ENCODE measurements around the gene MEG3.

The MEG3 gene

DNA sequence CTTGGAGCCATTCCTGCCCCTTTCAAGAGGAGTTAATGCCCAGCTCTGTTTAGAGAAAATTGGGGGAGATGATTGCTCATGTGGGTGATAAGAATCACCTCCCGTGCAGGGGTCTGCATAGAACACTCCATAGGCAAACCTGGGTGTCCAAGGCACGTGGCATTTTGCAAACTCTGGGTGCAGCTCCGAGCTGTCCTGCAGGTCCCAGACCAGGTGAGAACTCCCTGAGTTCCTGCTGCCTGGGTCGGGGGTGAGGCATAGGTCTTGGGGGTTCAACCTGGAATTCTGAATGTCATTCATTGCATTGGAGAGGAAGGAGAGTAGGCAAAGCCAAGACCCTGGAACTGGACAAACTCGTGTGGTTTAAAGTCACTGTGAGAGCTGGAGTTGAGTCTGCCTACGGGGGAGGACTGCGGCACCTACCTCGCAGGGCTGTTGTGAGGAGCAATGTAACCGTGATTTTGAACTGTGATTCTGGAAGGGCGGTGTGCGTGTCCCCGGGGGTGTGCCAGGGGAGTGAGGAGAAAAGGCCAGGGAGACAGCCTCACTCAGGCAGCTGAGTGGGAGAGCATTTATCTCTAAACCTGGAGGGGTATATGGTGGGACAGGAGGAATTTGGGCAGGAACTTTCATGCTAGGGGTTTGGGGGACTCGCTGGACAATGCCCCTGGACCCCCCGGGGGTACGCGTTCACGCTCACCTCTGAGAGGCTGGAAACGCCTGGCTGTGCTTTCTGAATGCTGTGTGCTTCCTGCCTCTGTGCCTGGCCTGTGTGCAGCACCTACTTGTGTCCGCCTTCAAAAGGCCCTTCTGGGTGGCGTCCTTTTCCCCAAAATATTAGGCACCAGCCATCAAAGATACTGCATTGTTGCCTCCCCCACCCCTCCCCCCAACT, 30.4 kb downstream of the MEG3 start:
- H3K9ac ChIP-seq (ENCODE audit: low read length), result no peak overlapping the region
- H3K4me1 ChIP-seq (ENCODE audit: control insufficient read depth, low read depth, low read length), result no peaks in the 10 kb centered on the region
- H3K27me3 ChIP-seq (ENCODE audit: control insufficient read depth, insufficient read depth, low read length), result no peaks in the 10 kb centered on the region
- H3K36me3 ChIP-seq (ENCODE audit: control insufficient read depth, low read depth, low read length), result no peaks in the 10 kb centered on the region
- no peak overlapping the region for H3K27ac ChIP-seq (ENCODE audit: low read length)
- H3K4me3 ChIP-seq (ENCODE audit: low read length), result no peak overlapping the region
- no peaks in the 10 kb centered on the region for H3K9me3 ChIP-seq (ENCODE audit: control insufficient read depth, low read depth, low read length)

DNA sequence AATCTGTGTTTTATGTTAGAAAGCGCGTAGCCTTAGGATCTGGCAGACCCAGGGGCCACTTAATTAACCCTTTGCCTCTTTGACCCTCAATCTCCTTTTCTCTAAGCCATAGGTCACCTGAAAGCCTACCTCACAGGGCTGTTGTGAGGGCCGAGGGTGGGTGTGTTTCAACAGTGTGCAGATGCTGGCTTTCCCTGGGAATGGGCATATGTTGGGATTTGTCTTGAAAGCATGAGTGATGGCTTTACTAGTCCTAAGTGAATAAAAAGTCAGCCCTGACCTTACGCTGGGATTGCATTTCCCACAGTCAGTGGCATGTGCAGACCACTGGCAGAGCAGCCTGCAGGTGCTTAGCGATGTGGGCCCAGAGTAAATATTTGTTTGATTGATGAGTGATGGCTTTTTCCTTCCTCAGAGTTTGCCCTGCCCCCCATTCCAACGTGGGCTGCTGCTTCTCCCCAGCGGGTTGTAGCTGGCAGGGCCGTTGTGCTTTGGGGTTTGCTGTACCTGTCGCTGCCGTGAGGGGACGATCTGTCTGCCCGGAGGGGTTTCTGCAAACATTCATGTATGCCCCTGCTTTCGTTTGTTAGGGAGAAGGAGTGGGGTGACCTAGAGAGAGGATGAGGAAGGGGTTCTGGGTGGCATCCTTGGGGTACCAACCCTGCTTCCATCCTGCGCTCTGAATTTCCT, 31.5 kb downstream of the MEG3 start:
- Histone ChIP-seq H3K27ac (ENCODE audit: low read length) (no peak overlapping the region), H3K9ac (ENCODE audit: low read length) (no peak overlapping the region), H3K9me3 (ENCODE audit: control insufficient read depth, low read depth, low read length) (no peaks in the 10 kb centered on the region), H3K27me3 (ENCODE audit: control insufficient read depth, insufficient read depth, low read length) (no peaks in the 10 kb centered on the region), H3K36me3 (ENCODE audit: control insufficient read depth, low read depth, low read length) (no peaks in the 10 kb centered on the region), H3K4me3 (ENCODE audit: low read length) (no peak overlapping the region), H3K4me1 (ENCODE audit: control insufficient read depth, low read depth, low read length) (no peaks in the 10 kb centered on the region)

DNA sequence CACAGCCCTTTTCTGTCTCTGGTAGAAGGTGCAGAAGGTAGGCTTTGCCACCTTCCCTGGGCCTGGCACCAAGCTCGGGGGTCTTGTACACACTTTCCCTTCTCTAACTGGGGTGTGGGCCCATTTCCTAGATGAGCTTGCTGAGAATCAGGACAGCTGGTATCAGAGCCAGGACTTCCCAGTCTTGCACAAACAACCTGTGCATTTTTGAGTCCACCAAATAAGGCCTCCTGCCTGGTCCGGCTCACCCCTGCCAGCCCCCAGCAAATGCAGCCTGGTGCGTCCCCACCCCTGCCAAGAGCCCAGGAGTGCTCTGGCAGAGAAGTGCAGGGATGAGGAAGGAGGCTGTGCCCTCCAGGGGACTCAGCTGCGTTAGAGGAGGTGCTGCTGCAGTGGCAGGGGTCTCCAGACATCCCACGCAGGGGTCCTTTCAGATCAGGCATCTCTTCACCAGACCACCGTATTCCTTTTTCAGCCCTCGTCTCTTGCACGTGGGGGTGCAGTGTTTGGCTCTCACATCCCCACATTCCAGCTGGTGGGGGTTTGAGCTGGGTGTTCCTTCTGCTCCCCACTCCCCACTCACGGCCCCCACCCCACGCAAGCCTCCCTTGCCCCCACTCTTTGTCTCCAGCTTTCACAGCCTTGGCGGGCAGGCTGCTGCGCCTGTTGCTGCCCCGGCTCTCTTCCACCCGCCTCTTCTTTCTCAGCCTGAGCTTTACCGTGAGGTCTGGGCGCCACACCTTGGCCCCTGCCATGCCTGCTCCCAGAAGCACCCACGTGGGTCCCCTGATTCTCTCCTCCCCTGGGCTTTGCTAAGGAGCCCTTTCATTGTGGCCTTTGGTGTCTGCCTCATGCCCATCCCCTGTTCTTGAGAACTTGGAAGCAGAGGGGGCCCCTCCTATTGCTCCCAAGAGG, 32.3 kb downstream of the MEG3 start:
- Histone ChIP-seq H3K4me3 (ENCODE audit: low read length) (no peak overlapping the region), H3K27ac (ENCODE audit: low read length) (no peak overlapping the region), H3K27me3 (ENCODE audit: control insufficient read depth, insufficient read depth, low read length) (no peaks in the 10 kb centered on the region), H3K9ac (ENCODE audit: low read length) (no peak overlapping the region), H3K36me3 (ENCODE audit: control insufficient read depth, low read depth, low read length) (no peaks in the 10 kb centered on the region), H3K4me1 (ENCODE audit: control insufficient read depth, low read depth, low read length) (no peaks in the 10 kb centered on the region), H3K9me3 (ENCODE audit: control insufficient read depth, low read depth, low read length) (no peaks in the 10 kb centered on the region)

DNA sequence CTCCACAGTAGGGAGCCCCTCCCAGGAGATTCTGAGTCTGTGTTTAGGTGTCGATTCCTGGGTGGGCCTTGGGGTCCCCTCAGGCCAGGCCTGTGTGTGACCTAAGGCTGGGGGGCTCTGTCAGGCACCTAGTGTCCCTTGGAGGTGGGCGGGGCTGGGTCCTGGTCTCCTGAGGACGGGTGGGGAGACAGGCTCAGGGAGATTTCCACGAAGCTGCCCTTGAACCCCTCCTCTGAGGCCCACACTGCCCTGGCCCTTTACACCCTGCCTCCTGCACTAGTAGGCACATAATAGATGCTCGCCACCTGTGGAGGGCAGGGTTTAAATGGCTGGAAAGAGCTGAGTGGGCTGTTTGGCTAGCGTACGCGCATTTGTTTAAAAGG, 32.9 kb downstream of the MEG3 start:
- Histone ChIP-seq H3K36me3 (ENCODE audit: control insufficient read depth, low read depth, low read length) (no peaks in the 10 kb centered on the region), H3K4me1 (ENCODE audit: control insufficient read depth, low read depth, low read length) (no peaks in the 10 kb centered on the region), H3K9ac (ENCODE audit: low read length) (no peak overlapping the region), H3K9me3 (ENCODE audit: control insufficient read depth, low read depth, low read length) (no peaks in the 10 kb centered on the region), H3K4me3 (ENCODE audit: low read length) (no peak overlapping the region), H3K27me3 (ENCODE audit: control insufficient read depth, insufficient read depth, low read length) (no peaks in the 10 kb centered on the region), H3K27ac (ENCODE audit: low read length) (no peak overlapping the region)

- H3K27me3 ChIP-seq (ENCODE audit: control insufficient read depth, insufficient read depth, low read length), result no peaks in the 10 kb centered on the region
- no peaks in the 10 kb centered on the region for H3K9me3 ChIP-seq (ENCODE audit: control insufficient read depth, low read depth, low read length)
- no peak overlapping the region for H3K27ac ChIP-seq (ENCODE audit: low read length)
- H3K4me1 ChIP-seq (ENCODE audit: control insufficient read depth, low read depth, low read length), result no peaks in the 10 kb centered on the region
- no peaks in the 10 kb centered on the region for H3K36me3 ChIP-seq (ENCODE audit: control insufficient read depth, low read depth, low read length)
- no peak overlapping the region for H3K9ac ChIP-seq (ENCODE audit: low read length)
- no peak overlapping the region for H3K4me3 ChIP-seq (ENCODE audit: low read length)
These were observed 33.9 kb downstream of the MEG3 start for GRCh38 chr14:100859781-100860180.

DNA sequence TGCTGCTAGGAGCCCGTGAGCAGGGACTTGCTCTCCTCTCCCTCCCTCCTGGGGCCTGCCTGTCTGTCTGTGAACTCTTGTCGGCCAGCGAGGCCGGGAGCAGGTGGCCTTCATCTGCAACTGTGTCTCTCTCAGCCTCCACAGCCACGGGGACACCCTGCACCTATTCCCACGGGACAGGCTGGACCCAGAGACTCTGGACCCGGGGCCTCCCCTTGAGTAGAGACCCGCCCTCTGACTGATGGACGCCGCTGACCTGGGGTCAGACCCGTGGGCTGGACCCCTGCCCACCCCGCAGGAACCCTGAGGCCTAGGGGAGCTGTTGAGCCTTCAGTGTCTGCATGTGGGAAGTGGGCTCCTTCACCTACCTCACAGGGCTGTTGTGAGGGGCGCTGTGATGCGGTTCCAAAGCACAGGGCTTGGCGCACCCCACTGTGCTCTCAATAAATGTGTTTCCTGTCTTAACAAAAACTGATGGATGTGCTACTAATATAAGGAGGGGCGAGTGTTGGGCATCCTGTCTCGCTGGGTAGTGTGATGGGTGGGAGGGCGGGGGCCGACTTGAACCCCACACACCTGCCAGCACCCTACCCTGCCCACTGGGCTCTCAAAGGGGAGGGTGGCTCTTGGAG, 34.8 kb downstream of the MEG3 start:
- Histone ChIP-seq H3K27me3 (ENCODE audit: control insufficient read depth, insufficient read depth, low read length) (no peaks in the 10 kb centered on the region), H3K9ac (ENCODE audit: low read length) (no peak overlapping the region), H3K36me3 (ENCODE audit: control insufficient read depth, low read depth, low read length) (no peaks in the 10 kb centered on the region), H3K4me1 (ENCODE audit: control insufficient read depth, low read depth, low read length) (no peaks in the 10 kb centered on the region), H3K4me3 (ENCODE audit: low read length) (no peak overlapping the region), H3K27ac (ENCODE audit: low read length) (no peak overlapping the region), H3K9me3 (ENCODE audit: control insufficient read depth, low read depth, low read length) (no peaks in the 10 kb centered on the region)

DNA sequence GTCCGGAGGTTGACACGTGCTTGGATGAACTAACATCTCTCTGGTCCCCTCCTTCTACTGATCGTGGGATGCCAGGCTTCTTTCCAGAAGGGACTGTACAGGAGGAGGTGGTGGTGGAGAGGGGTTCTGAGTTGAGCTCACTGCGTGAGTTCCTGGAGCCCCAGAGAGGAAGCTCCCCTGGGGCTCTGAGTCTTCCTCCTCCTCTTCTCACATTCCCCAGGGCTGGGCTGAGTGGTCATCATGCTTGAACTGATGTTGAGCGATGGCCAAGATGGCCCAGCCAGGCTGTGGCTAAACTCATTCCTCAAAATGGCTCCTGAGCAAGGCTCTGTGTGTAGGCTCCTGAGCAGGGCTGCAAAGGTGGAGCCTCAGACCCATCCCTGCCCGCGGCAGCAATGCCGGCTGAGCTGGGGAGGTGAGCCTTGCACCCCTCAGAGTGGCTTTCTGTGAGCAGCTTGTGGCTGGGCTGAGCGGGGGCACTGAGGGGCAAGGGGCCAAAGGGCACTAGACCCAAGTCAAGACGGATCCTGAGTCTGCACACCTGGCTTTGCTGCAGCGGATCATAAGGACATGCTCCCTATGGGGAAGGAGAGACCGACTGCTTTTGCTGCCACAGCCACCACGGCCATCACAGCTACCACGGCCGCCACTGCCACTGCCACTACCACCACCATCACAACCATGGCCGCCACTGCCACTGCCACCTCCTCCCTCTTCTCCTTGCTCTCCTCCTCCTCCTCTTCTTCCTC, 35.4 kb downstream of the MEG3 start:
- H3K4me1 ChIP-seq (ENCODE audit: control insufficient read depth, low read depth, low read length), result no peaks in the 10 kb centered on the region
- H3K9ac ChIP-seq (ENCODE audit: low read length), result no peak overlapping the region
- no peaks in the 10 kb centered on the region for H3K9me3 ChIP-seq (ENCODE audit: control insufficient read depth, low read depth, low read length)
- H3K4me3 ChIP-seq (ENCODE audit: low read length), result no peak overlapping the region
- no peaks in the 10 kb centered on the region for H3K36me3 ChIP-seq (ENCODE audit: control insufficient read depth, low read depth, low read length)
- no peaks in the 10 kb centered on the region for H3K27me3 ChIP-seq (ENCODE audit: control insufficient read depth, insufficient read depth, low read length)
- no peak overlapping the region for H3K27ac ChIP-seq (ENCODE audit: low read length)

- Histone ChIP-seq H3K36me3 (ENCODE audit: control insufficient read depth, low read depth, low read length) (no peaks in the 10 kb centered on the region), H3K4me3 (ENCODE audit: low read length) (no peak overlapping the region), H3K27me3 (ENCODE audit: control insufficient read depth, insufficient read depth, low read length) (no peaks in the 10 kb centered on the region), H3K9me3 (ENCODE audit: control insufficient read depth, low read depth, low read length) (no peaks in the 10 kb centered on the region), H3K27ac (ENCODE audit: low read length) (no peak overlapping the region), H3K9ac (ENCODE audit: low read length) (no peak overlapping the region), H3K4me1 (ENCODE audit: control insufficient read depth, low read depth, low read length) (no peaks in the 10 kb centered on the region)
These were observed 36.0 kb downstream of the MEG3 start for GRCh38 chr14:100861937-100862247.

DNA sequence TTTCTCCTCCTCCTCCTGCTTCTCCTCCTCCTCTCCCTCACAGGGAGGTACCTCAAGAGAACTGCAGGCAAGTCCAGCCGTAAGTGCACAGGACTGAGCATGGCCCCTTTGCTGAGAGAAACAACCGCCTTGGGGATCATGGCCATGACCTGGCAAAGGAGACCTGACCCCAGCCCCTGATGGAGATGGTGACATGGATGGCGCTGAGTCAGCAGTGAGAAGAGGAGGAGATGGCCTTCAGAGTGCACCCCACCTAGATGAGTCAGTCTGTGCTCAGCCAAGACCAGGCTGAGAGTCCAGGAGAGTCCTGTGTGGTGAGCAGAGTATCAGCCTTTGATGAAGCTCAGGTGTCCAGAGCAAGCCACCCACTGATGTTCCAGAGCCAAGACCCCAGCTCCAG, 36.4 kb downstream of the MEG3 start:
- no peak overlapping the region for H3K9ac ChIP-seq (ENCODE audit: low read length)
- H3K4me1 ChIP-seq (ENCODE audit: control insufficient read depth, low read depth, low read length), result no peaks in the 10 kb centered on the region
- no peak overlapping the region for H3K4me3 ChIP-seq (ENCODE audit: low read length)
- no peaks in the 10 kb centered on the region for H3K9me3 ChIP-seq (ENCODE audit: control insufficient read depth, low read depth, low read length)
- H3K27ac ChIP-seq (ENCODE audit: low read length), result no peak overlapping the region
- no peaks in the 10 kb centered on the region for H3K27me3 ChIP-seq (ENCODE audit: control insufficient read depth, insufficient read depth, low read length)
- no peaks in the 10 kb centered on the region for H3K36me3 ChIP-seq (ENCODE audit: control insufficient read depth, low read depth, low read length)

DNA sequence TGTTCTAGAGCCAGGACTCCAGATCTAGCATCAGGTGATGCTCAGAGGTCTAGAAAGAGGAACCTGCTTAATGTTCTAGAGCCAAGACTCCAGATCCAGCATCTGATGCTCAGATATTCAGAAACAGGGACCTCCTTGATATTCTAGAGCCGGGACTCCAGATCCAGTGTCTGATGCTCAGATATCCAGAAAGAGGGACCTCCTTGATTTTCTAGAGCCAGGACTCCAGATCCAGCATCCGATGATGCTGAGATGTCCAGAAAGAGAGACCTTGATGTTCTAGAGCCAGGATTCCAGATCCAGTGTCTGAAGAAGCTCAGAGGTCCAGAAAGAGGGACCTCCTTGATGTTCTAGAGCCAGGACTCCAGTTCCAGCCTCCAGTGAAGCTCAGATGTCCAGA, 36.9 kb downstream of the MEG3 start:
- no peak overlapping the region for H3K9ac ChIP-seq (ENCODE audit: low read length)
- no peak overlapping the region for H3K4me3 ChIP-seq (ENCODE audit: low read length)
- no peaks in the 10 kb centered on the region for H3K4me1 ChIP-seq (ENCODE audit: control insufficient read depth, low read depth, low read length)
- no peaks in the 10 kb centered on the region for H3K9me3 ChIP-seq (ENCODE audit: control insufficient read depth, low read depth, low read length)
- no peak overlapping the region for H3K27ac ChIP-seq (ENCODE audit: low read length)
- no peaks in the 10 kb centered on the region for H3K27me3 ChIP-seq (ENCODE audit: control insufficient read depth, insufficient read depth, low read length)
- no peaks in the 10 kb centered on the region for H3K36me3 ChIP-seq (ENCODE audit: control insufficient read depth, low read depth, low read length)

- Histone ChIP-seq H3K9ac (ENCODE audit: low read length) (no peak overlapping the region), H3K9me3 (ENCODE audit: control insufficient read depth, low read depth, low read length) (no peaks in the 10 kb centered on the region), H3K4me1 (ENCODE audit: control insufficient read depth, low read depth, low read length) (no peaks in the 10 kb centered on the region), H3K27ac (ENCODE audit: low read length) (no peak overlapping the region), H3K27me3 (ENCODE audit: control insufficient read depth, insufficient read depth, low read length) (no peaks in the 10 kb centered on the region), H3K36me3 (ENCODE audit: control insufficient read depth, low read depth, low read length) (no peaks in the 10 kb centered on the region), H3K4me3 (ENCODE audit: low read length) (no peak overlapping the region)
These were observed 38.3 kb downstream of the MEG3 start for GRCh38 chr14:100864206-100864605.

Measured in iPS-18a (cell line).